DMS53 (cell line): Measurements from ENCODE around the gene ZXDB.
A peak's percentile ranks its signal among the peaks of the same experiment; 100 is the strongest.
"Not testable (repeated sequence)": the region's sequence is repeated elsewhere in the genome, so short reads cannot be mapped to it uniquely, and the experiment has no call there.

Experiments
- DNase-seq: peaks from one replicate; lab custom pipeline; 2025; lab: John Stamatoyannopoulos, UW

ZXDB gene

GRCh38 chrX:57591284-57592159 is at the start of gene ZXDB:
Gene ZXDB, plus strand, starts transcription at chrX:57592011. Its CDS starts 38 bp downstream, at chrX:57592049.
- peak; percentile 42 for DNase-seq

- peak; percentile 8 for DNase-seq
Observed at GRCh38 chrX:57565198-57565597, 26.6 kb upstream of the ZXDB start.

- peak; percentile 44 for DNase-seq
Observed at GRCh38 chrX:57573754-57574153, 18.1 kb upstream of the ZXDB start.

- DNase-seq, result peak; percentile 7
Observed at GRCh38 chrX:57582948-57583347, 8.9 kb upstream of the ZXDB start.

- peak; percentile 13 for DNase-seq
Observed at GRCh38 chrX:57583477-57583876, 8.3 kb upstream of the ZXDB start.

GRCh38 chrX:57586360-57586759 is 5.5 kb upstream of the ZXDB start:
- DNase-seq, result no peak

- no peak for DNase-seq
Observed at GRCh38 chrX:57587062-57587461, 4.7 kb upstream of the ZXDB start.

- DNase-seq, result no peak
Observed at GRCh38 chrX:57587607-57588006, 4.2 kb upstream of the ZXDB start.

GRCh38 chrX:57592160-57592893 is 516 bp downstream of the ZXDB start:
- peak; percentile 43 for DNase-seq

- DNase-seq, result peak; percentile 86
Observed at GRCh38 chrX:57592894-57593215, 1.0 kb downstream of the ZXDB start.

- DNase-seq, result peak; percentile 37
Observed at GRCh38 chrX:57595381-57595811, 3.6 kb downstream of the ZXDB start.

GRCh38 chrX:57596109-57596508 is 4.3 kb downstream of the ZXDB start:
- no peak for DNase-seq

- no peak for DNase-seq
Observed at GRCh38 chrX:57596516-57596915, 4.7 kb downstream of the ZXDB start.

- DNase-seq, result no peak
Observed at GRCh38 chrX:57607295-57608187, 15.7 kb downstream of the ZXDB start.

GRCh38 chrX:57613351-57613750 is 21.5 kb downstream of the ZXDB start:
- DNase-seq, result not testable (repeated sequence)

- not testable (repeated sequence) for DNase-seq
Observed at GRCh38 chrX:57629438-57629837, 37.6 kb downstream of the ZXDB start.

- DNase-seq, result peak; percentile 15
Observed at GRCh38 chrX:57640674-57641016, 48.8 kb downstream of the ZXDB start.

- no peak for DNase-seq
Observed at GRCh38 chrX:57641338-57641737, 49.5 kb downstream of the ZXDB start.

- peak; percentile 51 for DNase-seq
Observed at GRCh38 chrX:57643698-57644097, 51.9 kb downstream of the ZXDB start.

GRCh38 chrX:57647020-57647419 is 55.2 kb downstream of the ZXDB start:
- no peak for DNase-seq
